Activated T-cell treated with anti-CD3 and anti-CD28 coated beads, Interleukin-2, amount 50 U/mL, for 48 hours (primary cell): ENCODE results near the gene TMEM135.
"Not testable (repeated sequence)": the region's sequence is repeated elsewhere in the genome, so short reads cannot be mapped to it uniquely, and the experiment has no call there.

Experiments used
- DNase-seq, 2 experiments: peaks; one replicate each; pipeline ENCODE4 v3.0.0-alpha.2; 2020

TMEM135 gene

DNA sequence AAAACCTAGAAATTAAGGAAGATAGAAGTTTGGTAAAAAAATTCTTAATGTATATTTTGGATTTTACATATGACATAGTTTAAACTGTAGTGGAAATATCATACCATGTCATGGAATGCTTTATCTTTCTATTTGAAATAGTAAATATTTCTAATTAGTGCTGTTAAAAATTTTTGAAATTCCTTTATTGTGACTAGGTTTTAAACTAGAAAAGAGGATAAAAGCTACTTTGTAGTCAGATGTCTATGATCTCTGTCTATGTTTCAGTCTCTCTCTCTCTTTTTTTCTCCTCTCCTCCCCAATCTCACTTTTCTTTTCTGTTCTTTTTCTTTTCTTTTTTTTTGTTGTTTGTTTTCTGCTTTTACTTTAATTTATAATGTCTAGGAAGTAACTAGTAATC, 226.2 kb downstream of the TMEM135 start:
- no peak for DNase-seq

GRCh38 chr11:87265132-87265531, 227.4 kb downstream of the TMEM135 start:
- no peak for DNase-seq

- DNase-seq = no peak
These were observed 228.2 kb downstream of the TMEM135 start for GRCh38 chr11:87265979-87266378.

- no peak for DNase-seq
These were observed 229.0 kb downstream of the TMEM135 start for GRCh38 chr11:87266751-87267150.

DNA sequence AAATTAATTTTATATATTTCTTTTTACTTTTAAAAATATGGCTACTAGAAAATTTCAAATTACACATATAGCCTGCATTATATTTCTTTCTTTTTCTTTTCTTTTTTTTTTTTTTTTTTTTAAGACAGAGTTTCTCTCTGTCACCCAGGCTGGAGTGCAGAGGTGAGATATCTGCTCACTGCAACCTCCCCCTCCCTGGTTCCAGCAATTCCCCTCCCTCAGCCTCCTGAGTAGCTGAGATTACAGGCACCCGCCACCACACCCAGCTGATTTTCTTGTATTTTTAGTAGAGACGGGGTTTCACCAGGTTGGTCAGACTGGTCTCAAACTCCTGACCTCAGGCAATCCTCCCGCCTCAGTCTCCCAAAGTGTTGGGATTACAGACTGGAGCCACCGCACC, 234.2 kb downstream of the TMEM135 start:
- DNase-seq = not testable (repeated sequence)

- no peak for DNase-seq
These were observed 237.4 kb downstream of the TMEM135 start for GRCh38 chr11:87275176-87275575.

DNA sequence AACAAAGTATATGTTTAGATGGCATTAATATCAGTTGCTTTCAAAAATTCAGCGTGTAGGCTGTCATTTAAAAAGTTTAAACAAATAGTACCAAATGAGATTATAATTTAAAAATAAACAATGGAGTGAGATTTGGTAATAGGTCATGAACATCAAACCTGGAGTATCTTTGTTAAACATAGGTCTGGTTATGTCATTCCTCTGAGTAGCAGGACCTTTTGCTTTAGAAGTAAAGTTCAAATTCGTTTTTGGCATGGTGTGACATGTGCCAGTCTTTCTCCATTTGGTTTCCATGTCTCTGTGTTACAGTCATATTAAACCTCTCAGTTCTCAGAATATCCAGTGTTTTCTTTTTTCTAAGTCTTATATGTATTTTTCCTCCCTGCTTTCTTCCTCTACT, 242.4 kb downstream of the TMEM135 start:
- DNase-seq = no peak

GRCh38 chr11:87281496-87281895, 243.8 kb downstream of the TMEM135 start:
- no peak for DNase-seq

- DNase-seq = no peak
These were observed 246.6 kb downstream of the TMEM135 start for GRCh38 chr11:87284306-87284705.

- not testable (repeated sequence) for DNase-seq
These were observed 247.9 kb downstream of the TMEM135 start for GRCh38 chr11:87285674-87286073.

DNA sequence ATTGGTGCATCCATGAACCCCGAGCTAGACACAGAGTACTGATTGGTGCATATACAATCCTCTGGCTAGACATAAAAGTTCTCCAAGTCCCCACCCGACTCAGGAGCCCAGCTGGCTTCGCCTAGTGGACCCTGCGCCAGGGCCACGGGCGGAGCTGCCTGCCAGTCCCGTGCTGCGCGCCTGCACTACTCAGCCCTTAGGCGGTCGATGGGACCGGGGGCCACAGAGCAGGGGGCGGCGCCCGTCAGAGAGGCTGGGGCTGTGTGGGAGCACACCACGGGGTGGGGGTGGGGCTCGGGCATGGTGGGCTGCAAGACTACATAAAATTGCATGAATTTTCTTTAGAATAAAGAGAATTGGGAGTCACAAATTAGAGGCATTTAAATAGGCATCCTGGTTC, 248.6 kb downstream of the TMEM135 start:
- no peak for DNase-seq

GRCh38 chr11:87290304-87290922, 252.7 kb downstream of the TMEM135 start:
- no peak for DNase-seq

DNA sequence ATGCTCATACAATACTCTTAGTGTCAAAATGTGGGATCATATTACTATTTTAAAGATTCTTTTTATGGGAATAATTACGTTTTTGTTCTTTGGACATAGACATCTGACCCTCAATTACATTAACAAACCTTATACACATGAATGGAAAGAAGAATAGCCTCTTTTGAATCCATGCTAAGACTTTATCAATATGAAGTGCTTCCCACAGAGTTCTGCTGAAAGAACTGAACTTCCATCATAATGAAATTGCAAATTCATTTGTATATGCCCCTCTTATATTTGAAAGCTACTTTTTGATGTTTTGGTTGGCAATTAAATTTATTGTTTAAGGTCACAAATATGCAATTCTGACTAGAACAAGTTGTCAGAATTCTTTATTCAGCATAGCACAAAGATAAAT, 254.9 kb downstream of the TMEM135 start:
- DNase-seq = no peak

DNA sequence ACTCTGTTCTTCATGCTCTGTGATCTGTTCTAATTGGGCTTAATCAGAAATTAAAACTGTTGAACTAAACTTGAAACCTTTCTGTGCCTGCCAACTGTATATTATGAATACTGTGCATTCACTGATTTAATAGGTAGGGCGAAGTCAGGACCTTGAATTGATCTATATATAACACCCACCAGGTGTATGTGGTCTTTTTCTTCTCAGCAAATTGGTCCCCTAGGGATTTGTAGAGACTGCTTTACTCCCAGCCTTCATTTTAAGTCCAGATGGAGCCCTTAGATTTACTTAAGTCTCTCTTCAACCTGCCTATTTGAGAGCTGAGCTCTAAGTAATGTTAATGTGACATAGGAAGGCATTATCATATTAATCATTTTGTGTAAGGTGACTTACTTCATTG, 257.5 kb downstream of the TMEM135 start:
- no peak for DNase-seq

GRCh38 chr11:87296627-87297026, 258.9 kb downstream of the TMEM135 start:
- no peak for DNase-seq

- DNase-seq = no peak
These were observed 260.4 kb downstream of the TMEM135 start for GRCh38 chr11:87298155-87298554.

- no peak for DNase-seq
These were observed 261.3 kb downstream of the TMEM135 start for GRCh38 chr11:87299041-87299481.

DNA sequence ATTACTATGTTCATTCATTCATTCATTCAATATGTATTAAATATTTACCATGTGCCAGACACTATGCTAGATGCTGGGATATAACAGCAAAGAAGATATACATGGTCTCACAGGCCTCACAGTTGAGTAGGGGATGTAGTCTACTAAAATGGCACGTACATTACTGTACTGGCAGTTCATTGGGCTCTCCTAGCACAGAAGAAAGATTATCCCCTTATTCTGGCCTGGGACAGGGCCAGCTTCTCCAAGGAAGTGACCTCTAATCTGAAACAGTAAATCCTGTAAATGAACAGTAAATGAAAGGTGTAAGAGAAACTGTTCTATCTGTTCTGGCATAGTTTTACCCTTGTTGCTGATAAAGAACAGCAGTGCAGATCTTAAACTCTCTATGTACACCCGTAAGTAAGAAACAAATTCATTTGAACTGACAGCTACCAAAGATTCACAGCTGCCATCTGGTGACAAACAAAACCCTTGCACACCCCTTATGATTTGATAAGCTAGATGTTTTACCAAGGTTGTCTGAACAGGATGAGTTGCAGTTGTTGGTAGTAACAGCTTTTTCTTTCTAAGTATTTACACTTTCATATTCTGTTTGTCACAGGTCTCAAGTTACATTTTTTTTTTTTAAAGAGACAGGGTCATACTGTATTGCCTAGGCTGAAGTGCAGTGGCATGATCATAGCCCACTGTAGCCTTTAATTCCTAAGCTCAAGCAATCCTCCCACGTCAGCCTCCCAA, 263.1 kb downstream of the TMEM135 start:
- DNase-seq = no peak

- DNase-seq = no peak
These were observed 264.2 kb downstream of the TMEM135 start for GRCh38 chr11:87301785-87302540.

DNA sequence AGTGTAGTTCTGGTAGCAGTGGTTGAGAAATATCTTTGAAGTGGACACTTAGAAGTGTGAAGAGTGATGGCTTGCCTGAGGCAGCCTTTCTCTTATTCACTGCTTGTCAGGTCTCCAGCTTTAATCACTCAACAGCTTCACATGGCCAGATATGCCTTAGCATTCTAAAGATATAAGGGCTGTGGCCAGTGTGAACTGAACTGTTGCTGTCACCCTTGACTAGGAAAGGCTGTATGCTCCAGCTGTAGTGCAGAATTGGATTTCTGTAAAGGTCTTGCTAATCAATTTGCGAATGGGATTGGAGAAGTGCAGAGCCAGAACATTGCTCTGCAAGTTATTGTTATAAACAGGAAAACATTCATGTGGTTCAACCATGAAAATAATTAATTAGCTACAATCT, 266.7 kb downstream of the TMEM135 start:
- no peak for DNase-seq

DNA sequence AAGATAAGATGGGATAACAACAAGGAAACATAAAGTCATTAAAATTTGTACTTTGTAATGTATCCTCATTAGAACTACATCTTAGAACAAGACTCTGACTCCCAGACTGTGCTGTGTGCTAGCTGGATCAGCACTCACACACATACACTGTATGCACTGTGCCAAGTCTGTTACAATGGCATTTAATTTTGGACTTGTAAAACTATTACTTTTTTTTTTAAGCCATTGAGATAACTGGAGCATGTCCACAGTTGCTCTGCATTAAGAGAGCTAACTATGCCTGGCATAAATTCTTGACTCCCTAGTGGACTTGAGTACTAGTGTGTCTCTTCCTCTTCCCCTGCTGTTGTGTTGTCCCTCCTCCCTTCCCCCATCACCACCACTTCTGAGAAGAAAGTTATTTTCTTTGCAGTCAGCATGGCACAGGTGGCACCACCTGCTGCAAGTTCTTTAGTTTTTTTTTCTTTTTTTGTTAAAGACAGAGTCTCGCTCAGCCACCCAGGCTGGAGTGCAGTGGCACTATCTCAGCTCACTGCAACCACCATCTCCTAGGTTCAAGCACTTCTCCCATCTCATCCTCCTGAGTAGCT, 268.6 kb downstream of the TMEM135 start:
- DNase-seq = no peak

DNA sequence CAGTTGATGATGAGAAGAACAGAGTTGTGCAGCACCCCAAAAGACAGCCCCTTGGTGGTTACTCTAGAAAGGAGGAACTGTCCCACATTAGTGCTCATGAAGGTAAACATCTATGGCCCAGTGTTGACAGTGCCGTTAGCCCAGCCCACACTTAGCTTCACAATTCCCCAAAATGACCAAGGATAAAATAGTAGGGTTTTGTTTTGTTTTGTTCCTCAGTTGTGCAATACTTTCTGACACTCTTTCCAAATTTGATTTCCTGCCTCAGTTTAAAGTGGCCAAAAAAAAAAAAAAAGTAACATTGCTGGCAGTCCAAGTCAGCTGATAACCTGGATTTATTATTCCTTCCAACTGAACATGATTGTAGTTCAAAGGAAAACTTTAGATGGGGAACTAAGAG, 269.4 kb downstream of the TMEM135 start:
- DNase-seq = no peak

GRCh38 chr11:87315229-87315628, 277.5 kb downstream of the TMEM135 start:
- no peak for DNase-seq

DNA sequence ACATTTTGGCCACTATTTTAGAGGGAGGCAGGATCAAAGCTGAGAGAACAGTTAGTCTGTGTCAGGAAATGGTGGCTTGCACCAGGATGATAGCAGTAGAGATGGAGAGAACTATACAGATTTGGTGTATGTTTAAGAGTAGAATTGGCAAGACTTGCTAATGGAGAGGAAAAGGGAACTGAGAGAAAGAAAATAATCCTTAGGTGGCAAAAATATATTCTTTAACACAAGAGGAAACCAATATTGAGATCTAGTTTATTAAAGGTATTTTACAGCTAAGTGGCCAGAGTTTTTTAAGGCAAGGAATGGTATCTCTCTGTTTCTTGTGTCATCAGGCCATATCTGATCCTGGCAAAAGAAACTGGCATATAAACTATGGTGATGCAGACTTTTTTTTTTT, 278.8 kb downstream of the TMEM135 start:
- DNase-seq = no peak
